Measurements from ENCODE around the gene KCNG2.

DNA sequence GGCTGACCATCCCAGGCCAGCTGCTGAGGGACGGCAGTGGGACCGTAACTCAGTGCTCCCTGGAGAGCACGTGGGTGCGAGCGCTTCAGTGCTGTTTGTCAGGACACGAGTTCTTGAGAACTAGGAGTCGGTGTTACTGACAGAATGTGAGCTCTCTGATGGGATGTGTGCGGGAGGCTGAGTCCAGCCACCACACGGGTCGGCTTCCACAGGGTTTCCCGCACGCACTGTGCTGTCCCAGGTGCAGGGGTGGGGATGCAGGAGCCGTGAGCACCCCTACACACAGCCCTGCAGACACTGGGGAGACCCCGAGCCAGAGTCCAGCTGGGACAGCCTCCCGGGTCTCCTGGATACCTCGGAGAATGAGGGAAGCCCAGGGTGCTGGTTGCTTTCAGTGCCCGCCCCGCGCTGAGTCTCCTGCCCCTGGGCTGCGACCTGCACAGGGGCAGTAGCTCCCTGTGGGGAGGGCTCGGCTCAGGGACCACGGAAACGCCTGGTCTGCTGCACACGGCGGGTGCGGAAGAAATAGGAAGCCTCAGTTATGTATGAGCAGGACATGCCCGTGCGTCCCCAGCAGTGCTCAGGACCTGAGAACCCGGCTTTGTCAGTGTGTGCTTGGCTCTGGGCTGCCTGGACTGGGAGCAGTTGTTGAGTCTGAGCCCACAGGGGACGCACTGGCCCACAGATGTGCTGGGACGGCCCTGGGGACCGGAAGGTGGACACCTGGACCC lies 71.2 kb downstream of the KCNG2 start:
- TF ChIP-seq, protein P1, sequence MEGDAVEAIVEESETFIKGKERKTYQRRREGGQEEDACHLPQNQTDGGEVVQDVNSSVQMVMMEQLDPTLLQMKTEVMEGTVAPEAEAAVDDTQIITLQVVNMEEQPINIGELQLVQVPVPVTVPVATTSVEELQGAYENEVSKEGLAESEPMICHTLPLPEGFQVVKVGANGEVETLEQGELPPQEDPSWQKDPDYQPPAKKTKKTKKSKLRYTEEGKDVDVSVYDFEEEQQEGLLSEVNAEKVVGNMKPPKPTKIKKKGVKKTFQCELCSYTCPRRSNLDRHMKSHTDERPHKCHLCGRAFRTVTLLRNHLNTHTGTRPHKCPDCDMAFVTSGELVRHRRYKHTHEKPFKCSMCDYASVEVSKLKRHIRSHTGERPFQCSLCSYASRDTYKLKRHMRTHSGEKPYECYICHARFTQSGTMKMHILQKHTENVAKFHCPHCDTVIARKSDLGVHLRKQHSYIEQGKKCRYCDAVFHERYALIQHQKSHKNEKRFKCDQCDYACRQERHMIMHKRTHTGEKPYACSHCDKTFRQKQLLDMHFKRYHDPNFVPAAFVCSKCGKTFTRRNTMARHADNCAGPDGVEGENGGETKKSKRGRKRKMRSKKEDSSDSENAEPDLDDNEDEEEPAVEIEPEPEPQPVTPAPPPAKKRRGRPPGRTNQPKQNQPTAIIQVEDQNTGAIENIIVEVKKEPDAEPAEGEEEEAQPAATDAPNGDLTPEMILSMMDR (IDR thresholded peaks at IDR 0.05), result no peak
- TF ChIP-seq EZH2 (IDR thresholded peaks at IDR 0.05) (no peak), EZH2phosphoT487 (IDR thresholded peaks at IDR 0.05) (no peak)

All from neural progenitor cell (in vitro differentiated cells).